Endothelial cell (in vitro differentiated cells): ENCODE results near the gene KDM5B. TPM values are rescaled to one million over a fixed set of nuclear protein-coding genes. Genes with fewer than 3 reads are reported as not detected.

ENCODE experiments used
- DNase-seq: peaks from one replicate; pipeline ENCODE4 v3.0.0; 2021; ENCODE audit warnings: low spot score
- H3K27ac Mint-ChIP-seq: one replicate; pipeline ENCODE4 v1.8.0; 2021; ENCODE audit warnings: mixed read lengths, inconsistent platforms; ENCODE audit not compliant: unreplicated experiment
- H3K27me3 Mint-ChIP-seq: one replicate; pipeline ENCODE4 v1.8.0; 2021; ENCODE audit warnings: mild to moderate bottlenecking, moderate library complexity, mixed read lengths, inconsistent platforms; ENCODE audit not compliant: unreplicated experiment
- H3K36me3 Mint-ChIP-seq: one replicate; pipeline ENCODE4 v1.8.0; 2021; ENCODE audit warnings: mild to moderate bottlenecking, low read depth, mixed read lengths, inconsistent platforms; ENCODE audit not compliant: unreplicated experiment
- H3K4me1 Mint-ChIP-seq: one replicate; pipeline ENCODE4 v1.8.0; 2021; ENCODE audit warnings: mild to moderate bottlenecking, mixed read lengths, inconsistent platforms; ENCODE audit not compliant: unreplicated experiment
- H3K4me3 Mint-ChIP-seq: one replicate; pipeline ENCODE4 v1.8.0; 2021; ENCODE audit warnings: mild to moderate bottlenecking, mixed read lengths, inconsistent platforms; ENCODE audit not compliant: unreplicated experiment
- H3K9me3 Mint-ChIP-seq: one replicate; pipeline ENCODE4 v1.8.0; 2021; ENCODE audit warnings: mixed read lengths, inconsistent platforms; ENCODE audit not compliant: unreplicated experiment
- total RNA-seq: library from RNA; stranded (reverse); fragmentation: NEBNext Ultra II Directional; extraction: Animal tissue kit (Norgen Biotek cat#: 25700); gene quantifications from one replicate; pipeline ENCODE4 v1.2.1, GENCODE V29; 2021; ENCODE audit not compliant: unreplicated experiment
- TF ChIP-seq, protein P1 (sequence below): fragments of 200-600 bp; sonication (generic); IDR thresholded peaks from one replicate; pipeline ENCODE4 v1.5.0; 2021; ENCODE audit warnings: antibody characterized with exemption; ENCODE audit not compliant: unreplicated experiment

KDM5B gene
- total RNA-seq, 1 donor from 2014 or later = 195 TPM

- H3K9me3 Mint-ChIP-seq = no peaks in the 10 kb centered on the region
- H3K36me3 Mint-ChIP-seq = no peaks in the 10 kb centered on the region
- peaks cover 6% of the 10 kb centered on the region for H3K4me1 Mint-ChIP-seq
- peaks cover 5% of the 10 kb centered on the region for H3K27me3 Mint-ChIP-seq
- no peak for DNase-seq
- H3K4me3 Mint-ChIP-seq = no peak overlapping the region
- TF ChIP-seq, protein P1, sequence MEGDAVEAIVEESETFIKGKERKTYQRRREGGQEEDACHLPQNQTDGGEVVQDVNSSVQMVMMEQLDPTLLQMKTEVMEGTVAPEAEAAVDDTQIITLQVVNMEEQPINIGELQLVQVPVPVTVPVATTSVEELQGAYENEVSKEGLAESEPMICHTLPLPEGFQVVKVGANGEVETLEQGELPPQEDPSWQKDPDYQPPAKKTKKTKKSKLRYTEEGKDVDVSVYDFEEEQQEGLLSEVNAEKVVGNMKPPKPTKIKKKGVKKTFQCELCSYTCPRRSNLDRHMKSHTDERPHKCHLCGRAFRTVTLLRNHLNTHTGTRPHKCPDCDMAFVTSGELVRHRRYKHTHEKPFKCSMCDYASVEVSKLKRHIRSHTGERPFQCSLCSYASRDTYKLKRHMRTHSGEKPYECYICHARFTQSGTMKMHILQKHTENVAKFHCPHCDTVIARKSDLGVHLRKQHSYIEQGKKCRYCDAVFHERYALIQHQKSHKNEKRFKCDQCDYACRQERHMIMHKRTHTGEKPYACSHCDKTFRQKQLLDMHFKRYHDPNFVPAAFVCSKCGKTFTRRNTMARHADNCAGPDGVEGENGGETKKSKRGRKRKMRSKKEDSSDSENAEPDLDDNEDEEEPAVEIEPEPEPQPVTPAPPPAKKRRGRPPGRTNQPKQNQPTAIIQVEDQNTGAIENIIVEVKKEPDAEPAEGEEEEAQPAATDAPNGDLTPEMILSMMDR = no peak
- no peak overlapping the region for H3K27ac Mint-ChIP-seq
Measured at GRCh38 chr1:202843081-202843480, 34.9 kb upstream of the KDM5B start.

DNA sequence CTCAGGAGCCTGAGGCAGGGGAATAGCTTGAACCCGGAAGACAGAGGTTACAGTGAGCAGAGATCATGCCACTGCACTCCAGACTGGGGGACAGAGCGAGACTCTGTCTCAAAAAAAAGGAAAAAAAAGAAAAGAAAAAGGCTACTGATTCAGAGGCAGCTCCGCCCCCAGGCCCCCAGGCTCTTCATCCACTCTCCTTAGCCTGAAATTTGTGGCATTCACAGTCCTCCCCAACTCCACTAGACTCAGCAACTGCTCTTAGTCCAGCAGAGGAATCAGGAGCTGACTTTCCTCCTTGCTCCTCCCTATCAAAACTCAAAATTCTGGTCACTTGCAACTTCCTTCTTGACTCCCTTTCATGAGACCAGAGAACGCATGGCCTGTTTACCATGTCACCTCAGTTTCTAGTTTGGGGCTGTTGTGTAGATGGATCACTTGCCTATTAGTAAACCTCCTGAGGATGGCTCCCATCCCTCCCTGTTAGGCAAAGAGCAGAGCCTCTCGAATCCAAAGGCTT, 29.6 kb upstream of the KDM5B start:
- Mint-ChIP-seq H3K27me3 (peaks cover 4% of the 10 kb centered on the region), H3K4me3 (no peak overlapping the region), H3K4me1 (peaks cover 20% of the 10 kb centered on the region), H3K36me3 (no peaks in the 10 kb centered on the region), H3K9me3 (no peaks in the 10 kb centered on the region), H3K27ac (no peak overlapping the region)
- TF ChIP-seq, protein P1 = no peak
- DNase-seq = no peak

DNA sequence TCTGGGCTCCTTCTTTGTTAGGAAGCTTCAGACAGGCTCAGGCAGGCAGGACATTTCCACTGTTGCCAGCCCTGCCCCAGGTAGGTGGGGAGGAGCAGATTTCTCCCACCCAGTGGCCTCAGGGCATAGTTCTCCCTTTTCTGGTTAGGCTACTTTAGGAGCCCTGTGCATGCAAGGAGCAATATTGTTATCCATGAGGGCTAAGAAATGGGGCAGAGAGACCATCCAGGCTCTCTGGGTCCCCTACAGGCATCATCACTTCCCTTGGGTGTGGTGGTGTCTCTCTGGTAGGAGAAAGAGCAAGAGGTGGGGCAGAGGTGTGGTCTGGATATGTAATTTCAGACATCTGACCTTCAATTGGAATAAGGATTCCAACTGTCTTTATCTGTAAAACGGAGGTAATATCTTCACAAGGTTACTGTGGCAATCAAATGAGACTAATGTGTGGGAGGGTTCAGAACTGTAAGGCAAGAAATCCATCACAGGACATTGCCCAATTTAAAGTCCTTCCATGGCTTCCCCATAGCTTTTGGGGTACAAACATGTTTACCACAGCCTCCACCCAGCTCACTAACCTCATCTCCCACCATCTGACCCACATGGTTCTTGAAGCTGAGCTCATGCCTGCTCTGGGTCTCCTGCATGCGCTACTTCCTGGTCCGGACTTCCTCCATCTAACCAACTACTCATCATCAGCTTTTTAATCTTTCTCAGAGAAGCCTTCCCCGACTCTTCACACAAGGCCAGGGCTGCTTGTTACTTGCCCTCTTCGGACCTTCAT, 28.6 kb upstream of the KDM5B start:
- DNase-seq = no peak
- H3K4me1 Mint-ChIP-seq = peaks cover 20% of the 10 kb centered on the region
- no peak overlapping the region for H3K4me3 Mint-ChIP-seq
- no peaks in the 10 kb centered on the region for H3K36me3 Mint-ChIP-seq
- no peak overlapping the region for H3K27ac Mint-ChIP-seq
- no peaks in the 10 kb centered on the region for H3K9me3 Mint-ChIP-seq
- peaks cover 4% of the 10 kb centered on the region for H3K27me3 Mint-ChIP-seq
- TF ChIP-seq, protein P1 = no peak

GRCh38 chr1:202835548-202836072, 27.4 kb upstream of the KDM5B start:
- no peak for DNase-seq
- peaks cover 20% of the 10 kb centered on the region for H3K4me1 Mint-ChIP-seq
- no peak overlapping the region for H3K4me3 Mint-ChIP-seq
- no peaks in the 10 kb centered on the region for H3K36me3 Mint-ChIP-seq
- no peaks in the 10 kb centered on the region for H3K9me3 Mint-ChIP-seq
- no peak overlapping the region for H3K27ac Mint-ChIP-seq
- TF ChIP-seq, protein P1 = no peak
- H3K27me3 Mint-ChIP-seq = no peaks in the 10 kb centered on the region
